GM19240 (cell line): ENCODE results near the gene ST7.

Experiments used
- DNase-seq: peaks from one replicate; pipeline ENCODE4 v3.0.0; 2011; ENCODE audit warnings: low spot score; ENCODE audit not compliant: insufficient read length

ST7 gene

GRCh38 chr7:117188376-117188775, 235.1 kb downstream of the ST7 start:
- DNase-seq: no peak

GRCh38 chr7:117188949-117189592, 235.8 kb downstream of the ST7 start:
- no peak for DNase-seq

GRCh38 chr7:117190104-117190503, 236.8 kb downstream of the ST7 start:
- DNase-seq: no peak

GRCh38 chr7:117190746-117191435, 237.6 kb downstream of the ST7 start:
- no peak for DNase-seq

GRCh38 chr7:117192108-117192507, 238.8 kb downstream of the ST7 start:
- no peak for DNase-seq

- no peak for DNase-seq
Measured at GRCh38 chr7:117193564-117193963, 240.3 kb downstream of the ST7 start.

GRCh38 chr7:117194445-117194844, 241.1 kb downstream of the ST7 start:
- DNase-seq: no peak

GRCh38 chr7:117195361-117196029, 242.2 kb downstream of the ST7 start:
- DNase-seq: no peak

- DNase-seq: no peak
Measured at GRCh38 chr7:117200132-117200531, 246.8 kb downstream of the ST7 start.

- DNase-seq: no peak
Measured at GRCh38 chr7:117200786-117201458, 247.6 kb downstream of the ST7 start.

- no peak for DNase-seq
Measured at GRCh38 chr7:117202511-117202910, 249.2 kb downstream of the ST7 start.

- no peak for DNase-seq
Measured at GRCh38 chr7:117203205-117203604, 249.9 kb downstream of the ST7 start.

GRCh38 chr7:117205873-117206272, 252.6 kb downstream of the ST7 start:
- DNase-seq: no peak

GRCh38 chr7:117208257-117208656, 255.0 kb downstream of the ST7 start:
- no peak for DNase-seq

GRCh38 chr7:117210397-117210796, 257.1 kb downstream of the ST7 start:
- no peak for DNase-seq

- DNase-seq: no peak
Measured at GRCh38 chr7:117210908-117211307, 257.6 kb downstream of the ST7 start.

- no peak for DNase-seq
Measured at GRCh38 chr7:117211614-117212013, 258.3 kb downstream of the ST7 start.

GRCh38 chr7:117212969-117213877, 259.9 kb downstream of the ST7 start:
- DNase-seq: peak; percentile 39

- DNase-seq: no peak
Measured at GRCh38 chr7:117216010-117216409, 262.7 kb downstream of the ST7 start.

GRCh38 chr7:117216436-117217069, 263.3 kb downstream of the ST7 start:
- no peak for DNase-seq
